GM19193 (cell line): ENCODE data around the gene FOXO1.

Experiments used
- POLR2A ChIP-seq: IDR thresholded peaks from 4 replicates; pipeline ENCODE4 v1.6.1; 2011; ENCODE audit not compliant: insufficient read depth, insufficient read length; ENCODE audit errors: extremely low read depth

FOXO1 gene

GRCh38 chr13:40517486-40518480 lies 148.7 kb downstream of the FOXO1 start:
- TF ChIP-seq POLR2A = no peak

- no peak for TF ChIP-seq POLR2A
Observed at GRCh38 chr13:40515702-40516101, 150.7 kb downstream of the FOXO1 start.

- TF ChIP-seq POLR2A = no peak
Observed at GRCh38 chr13:40514802-40515201, 151.6 kb downstream of the FOXO1 start.

GRCh38 chr13:40509876-40510275 lies 156.6 kb downstream of the FOXO1 start:
- no peak for TF ChIP-seq POLR2A

- TF ChIP-seq POLR2A = no peak
Observed at GRCh38 chr13:40508767-40509342, 157.6 kb downstream of the FOXO1 start.

- no peak for TF ChIP-seq POLR2A
Observed at GRCh38 chr13:40508127-40508526, 158.3 kb downstream of the FOXO1 start.

GRCh38 chr13:40506592-40507446 lies 159.6 kb downstream of the FOXO1 start:
- TF ChIP-seq POLR2A = no peak
